Lower lobe of right lung (tissue), 2 donors: ENCODE results near the gene SFTA2. TPM values are rescaled to one million over a fixed set of nuclear protein-coding genes. Genes with fewer than 3 reads are reported as not detected.

ENCODE experiments used
- ATAC-seq, 2 donors: fragments of 200-7000 bp; cut with Tn5 transposase; one replicate each; pipeline ENCODE4 v1.9.1; 2020 to 2022; ENCODE audit warnings: mild to moderate bottlenecking in 2 of 2, moderate library complexity in 2 of 2
- DNase-seq: peaks from one replicate; pipeline ENCODE4 v3.0.0-alpha.2; 2020
- H3K27ac ChIP-seq: fragments of 200-600 bp; one replicate; pipeline ENCODE4 v1.8.0; 2022
- H3K27me3 ChIP-seq: fragments of 200-600 bp; one replicate; pipeline ENCODE4 v1.8.0; 2022; ENCODE audit warnings: low read depth
- H3K36me3 ChIP-seq: fragments of 200-600 bp; one replicate; pipeline ENCODE4 v1.8.0; 2022; ENCODE audit warnings: mild to moderate bottlenecking
- H3K4me1 ChIP-seq: fragments of 200-600 bp; one replicate; pipeline ENCODE4 v1.8.0; 2022
- H3K4me3 ChIP-seq: fragments of 200-600 bp; one replicate; pipeline ENCODE4 v1.8.0; 2022; ENCODE audit warnings: mild to moderate bottlenecking
- H3K9me3 ChIP-seq: fragments of 200-600 bp; one replicate; pipeline ENCODE4 v1.8.0; 2022
- CTCF ChIP-seq: fragments of 200-600 bp; IDR thresholded peaks from one replicate; pipeline ENCODE4 v1.8.0; 2022; ENCODE audit warnings: antibody characterized with exemption, mild to moderate bottlenecking
- intact Hi-C: fragments of 100-400 bp; cut with DNase I; formaldehyde crosslinking; loops from one replicate; pipeline ENCODE4 v1.11.0; 2022
- total RNA-seq: library from RNA; stranded (reverse); fragmentation: NEBNext Ultra II Directional; extraction: Animal tissue kit (Norgen Biotek cat#: 25700); gene quantifications from one replicate; pipeline ENCODE4 v1.2.1, GENCODE V29; 2021
- donor health status: DM: no; HTN: yes; CAD: no; lungs with severe emphysema.

The SFTA2 gene
- total RNA-seq, 1 donor from 2014 or later, result 351 TPM

GRCh38 chr6:30884521-30885480 is 47.2 kb downstream of the SFTA2 start:
- intact Hi-C loops, result no loop called here
- DNase-seq (no peak), ATAC-seq (peak; percentile 44 to 46)
- H3K9me3 ChIP-seq, result no peaks in the 10 kb centered on the region
- H3K36me3 ChIP-seq, result peaks cover 10% of the 10 kb centered on the region
- H3K4me3 ChIP-seq, result peak overlapping the region; percentile 62
- H3K27ac ChIP-seq, result peak overlapping the region; percentile 76
- no peak for TF ChIP-seq CTCF
- H3K27me3 ChIP-seq, result no peaks in the 10 kb centered on the region
- peaks cover 40% of the 10 kb centered on the region for H3K4me1 ChIP-seq

GRCh38 chr6:30883685-30884520 is 48.1 kb downstream of the SFTA2 start, which contains the start of gene DDR1:
TSS of gene DDR1 (plus strand) at chr6:30884519. CDS start at chr6:30888730, 4,211 bp downstream.
- Histone ChIP-seq H3K27me3 (no peaks in the 10 kb centered on the region), H3K9me3 (no peaks in the 10 kb centered on the region), H3K36me3 (peaks cover under 1% of the 10 kb centered on the region), H3K4me3 (peak within 1 kb of the TSS; percentile 62), H3K4me1 (peaks cover 40% of the 10 kb centered on the region), H3K27ac (peak within 1 kb of the TSS; percentile 78)
- ATAC-seq (peak; percentile 66 to 75), DNase-seq (peak; percentile 76)
- TF ChIP-seq CTCF, result no peak
- intact Hi-C loops, result no loop called here

- Histone ChIP-seq H3K27ac (peak overlapping the region; percentile 78), H3K4me3 (peak overlapping the region; percentile 62), H3K9me3 (no peaks in the 10 kb centered on the region), H3K4me1 (peaks cover 41% of the 10 kb centered on the region), H3K27me3 (no peaks in the 10 kb centered on the region), H3K36me3 (no peaks in the 10 kb centered on the region)
- no peak for TF ChIP-seq CTCF
- peak; percentile 83 for DNase-seq
- intact Hi-C loops, result no loop called here
- peak; percentile 72 to 78 for ATAC-seq
Observed at GRCh38 chr6:30882759-30883684, 48.9 kb downstream of the SFTA2 start.

- Histone ChIP-seq H3K27me3 (no peaks in the 10 kb centered on the region), H3K27ac (peak overlapping the region; percentile 78), H3K36me3 (no peaks in the 10 kb centered on the region), H3K4me1 (peaks cover 46% of the 10 kb centered on the region), H3K4me3 (no peak overlapping the region), H3K9me3 (no peaks in the 10 kb centered on the region)
- no peak for DNase-seq
- intact Hi-C loops, result no loop called here
- ATAC-seq, result no peak
- TF ChIP-seq CTCF, result no peak
Observed at GRCh38 chr6:30882204-30882758, 49.7 kb downstream of the SFTA2 start.
